ENCODE results near the gene MAGI3.
"Not testable (repeated sequence)": the region's sequence is repeated elsewhere in the genome, so short reads cannot be mapped to it uniquely, and the experiment has no call there.

Gene MAGI3

GRCh38 chr1:113692342-113692741 is 302.0 kb downstream of the MAGI3 start:
- H3K4me3 ChIP-seq (ENCODE audit: low read depth, low read length), result no peak overlapping the region
- POLR2A ChIA-PET, result no interaction called here
- TF ChIP-seq CTCF (IDR thresholded peaks at IDR 0.05; ENCODE audit: insufficient read depth, low read length, missing control alignments), result no peak
- DNase-seq (ENCODE audit: low read depth, low spot score), result no peak
- CTCF ChIA-PET, result interaction anchor here (1.1 to 1.7 kb wide), 2 partner anchors 11 to 14 kb away, joined by 3 to 11 read pairs; no protein-coding TSS in a partner anchor

GRCh38 chr1:113692824-113693431 is 302.6 kb downstream of the MAGI3 start:
- TF ChIP-seq CTCF (IDR thresholded peaks at IDR 0.05; ENCODE audit: insufficient read depth, low read length, missing control alignments), result no peak
- CTCF ChIA-PET, result interaction anchor here (1.1 to 1.7 kb wide), 2 partner anchors 12 to 15 kb away, joined by 3 to 11 read pairs; no protein-coding TSS in a partner anchor
- POLR2A ChIA-PET, result no interaction called here
- DNase-seq (ENCODE audit: low read depth, low spot score), result no peak
- no peak overlapping the region for H3K4me3 ChIP-seq (ENCODE audit: low read depth, low read length)

- CTCF ChIA-PET, result no interaction called here
- POLR2A ChIA-PET, result no interaction called here
- TF ChIP-seq CTCF (IDR thresholded peaks at IDR 0.05; ENCODE audit: insufficient read depth, low read length, missing control alignments), result no peak
- H3K4me3 ChIP-seq (ENCODE audit: low read depth, low read length), result no peak overlapping the region
- DNase-seq (ENCODE audit: low read depth, low spot score), result no peak
These were observed 304.6 kb downstream of the MAGI3 start for GRCh38 chr1:113694910-113695309.

- TF ChIP-seq CTCF (IDR thresholded peaks at IDR 0.05; ENCODE audit: insufficient read depth, low read length, missing control alignments), result no peak
- no peak overlapping the region for H3K4me3 ChIP-seq (ENCODE audit: low read depth, low read length)
- POLR2A ChIA-PET, result no interaction called here
- CTCF ChIA-PET, result no interaction called here
- no peak for DNase-seq (ENCODE audit: low read depth, low spot score)
These were observed 311.1 kb downstream of the MAGI3 start for GRCh38 chr1:113701429-113701828.

GRCh38 chr1:113714606-113715269 is 324.4 kb downstream of the MAGI3 start:
- ChIA-PET CTCF (no interaction called here), POLR2A (no interaction called here)
- no peak for DNase-seq (ENCODE audit: low read depth, low spot score)
- no peak for TF ChIP-seq CTCF (IDR thresholded peaks at IDR 0.05; ENCODE audit: insufficient read depth, low read length, missing control alignments)
- H3K4me3 ChIP-seq (ENCODE audit: low read depth, low read length), result no peak overlapping the region

GRCh38 chr1:113717506-113717905 is 327.2 kb downstream of the MAGI3 start:
- DNase-seq (ENCODE audit: low read depth, low spot score); H3K4me3 ChIP-seq (ENCODE audit: low read depth, low read length); POLR2A ChIA-PET; CTCF ChIA-PET: not testable (repeated sequence)

- POLR2A ChIA-PET, CTCF ChIA-PET: not testable (repeated sequence)
These were observed 328.3 kb downstream of the MAGI3 start for GRCh38 chr1:113718621-113719020.

More at GRCh38 chr1:113718621-113719020, 328.3 kb downstream of the MAGI3 start:
- DNase-seq (ENCODE audit: low read depth, low spot score); H3K4me3 ChIP-seq (ENCODE audit: low read depth, low read length): not testable (repeated sequence)
